HG03457 (cell line): ENCODE measurements around the gene FUT8.

Experiments used
- ATAC-seq: cut with Tn5 transposase; IDR thresholded peaks from one replicate; pipeline ENCODE4 v1.9.1; 2021; ENCODE audit warnings: moderate number of reproducible peaks; ENCODE audit not compliant: unreplicated experiment

FUT8 gene

GRCh38 chr14:65487783-65488494 is 75.4 kb downstream of the FUT8 start:
- no peak for ATAC-seq

- no peak for ATAC-seq
Measured at GRCh38 chr14:65491274-65491673, 78.7 kb downstream of the FUT8 start.

- no peak for ATAC-seq
Measured at GRCh38 chr14:65492266-65492665, 79.7 kb downstream of the FUT8 start.

GRCh38 chr14:65495196-65495595 is 82.7 kb downstream of the FUT8 start:
- no peak for ATAC-seq

- ATAC-seq = no peak
Measured at GRCh38 chr14:65496178-65496993, 83.9 kb downstream of the FUT8 start.

- no peak for ATAC-seq
Measured at GRCh38 chr14:65499138-65499537, 86.6 kb downstream of the FUT8 start.

- ATAC-seq = no peak
Measured at GRCh38 chr14:65500075-65500474, 87.5 kb downstream of the FUT8 start.

- no peak for ATAC-seq
Measured at GRCh38 chr14:65501328-65501727, 88.8 kb downstream of the FUT8 start.

GRCh38 chr14:65502676-65503124 is 90.2 kb downstream of the FUT8 start:
- peak; percentile 45 for ATAC-seq

- no peak for ATAC-seq
Measured at GRCh38 chr14:65503771-65504170, 91.2 kb downstream of the FUT8 start.

- no peak for ATAC-seq
Measured at GRCh38 chr14:65506801-65507200, 94.3 kb downstream of the FUT8 start.

- ATAC-seq = no peak
Measured at GRCh38 chr14:65509842-65510241, 97.3 kb downstream of the FUT8 start.

- no peak for ATAC-seq
Measured at GRCh38 chr14:65513671-65514070, 101.1 kb downstream of the FUT8 start.

- ATAC-seq = no peak
Measured at GRCh38 chr14:65517635-65518542, 105.4 kb downstream of the FUT8 start.

GRCh38 chr14:65528069-65528468 is 115.5 kb downstream of the FUT8 start:
- no peak for ATAC-seq

GRCh38 chr14:65531148-65531547 is 118.6 kb downstream of the FUT8 start:
- ATAC-seq = no peak

- no peak for ATAC-seq
Measured at GRCh38 chr14:65533736-65534404, 121.3 kb downstream of the FUT8 start.

GRCh38 chr14:65536781-65537423 is 124.4 kb downstream of the FUT8 start:
- ATAC-seq = no peak

GRCh38 chr14:65548878-65549277 is 136.3 kb downstream of the FUT8 start:
- ATAC-seq = no peak

GRCh38 chr14:65549429-65549828 is 136.9 kb downstream of the FUT8 start:
- no peak for ATAC-seq
